Measurements from ENCODE around the gene FSD1. TPM values are rescaled to one million over a fixed set of nuclear protein-coding genes. Genes with fewer than 3 reads are reported as not detected.

The FSD1 gene
- total RNA-seq, 1 donor: 1.1 TPM

DNA sequence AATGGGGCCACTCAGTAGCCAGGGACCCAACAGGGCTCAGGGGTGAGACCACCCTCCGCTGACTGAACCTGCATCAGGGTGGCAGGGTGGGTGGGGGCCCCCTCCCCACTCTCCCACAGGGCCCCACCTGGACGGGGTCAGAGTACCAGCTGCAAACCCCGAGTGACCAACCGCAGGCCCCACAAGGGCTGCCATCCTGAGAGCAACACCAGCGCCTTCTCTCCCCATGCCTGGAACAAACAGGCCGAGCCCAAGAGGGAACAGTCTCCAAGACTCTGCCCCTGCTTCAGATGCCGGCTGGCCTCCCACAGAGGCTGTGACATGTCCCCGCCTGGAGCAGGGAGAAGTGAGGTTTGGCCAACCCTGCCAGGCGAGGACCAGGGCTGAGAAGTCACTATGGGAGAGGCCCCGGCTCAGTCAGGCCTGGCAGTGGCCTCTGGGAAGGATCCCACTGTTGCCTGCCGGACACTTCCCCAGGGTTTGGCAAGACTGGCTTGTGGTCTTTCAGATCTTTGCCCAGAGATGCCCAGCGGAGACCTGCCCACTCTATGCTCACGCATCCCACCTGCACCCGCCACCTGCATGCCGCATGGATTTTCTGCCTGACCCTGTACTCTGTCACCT lies 66.1 kb downstream of the FSD1 start:
- Histone ChIP-seq H3K4me2 (ENCODE audit: insufficient read depth, low read length) (peak overlapping the region; percentile 43), H3K79me2 (ENCODE audit: insufficient read depth, low read length) (peaks cover 93% of the 10 kb centered on the region), H4K20me1 (ENCODE audit: insufficient read depth, low read length) (peaks cover 76% of the 10 kb centered on the region), H3K4me3 (ENCODE audit: insufficient read depth, low read length) (no peak overlapping the region), H3K4me1 (ENCODE audit: insufficient read depth, low read length) (peaks cover 61% of the 10 kb centered on the region), H3K36me3 (ENCODE audit: insufficient read depth, low read length) (peaks cover 12% of the 10 kb centered on the region), H3K27me3 (ENCODE audit: insufficient read depth, low read length) (no peaks in the 10 kb centered on the region), H3K27ac (ENCODE audit: low read depth, low read length) (peak overlapping the region; percentile 56), H3K9me3 (ENCODE audit: low read depth, low read length) (no peaks in the 10 kb centered on the region), H2AFZ (ENCODE audit: low read length) (no peak overlapping the region)
- TF ChIP-seq, protein P1, sequence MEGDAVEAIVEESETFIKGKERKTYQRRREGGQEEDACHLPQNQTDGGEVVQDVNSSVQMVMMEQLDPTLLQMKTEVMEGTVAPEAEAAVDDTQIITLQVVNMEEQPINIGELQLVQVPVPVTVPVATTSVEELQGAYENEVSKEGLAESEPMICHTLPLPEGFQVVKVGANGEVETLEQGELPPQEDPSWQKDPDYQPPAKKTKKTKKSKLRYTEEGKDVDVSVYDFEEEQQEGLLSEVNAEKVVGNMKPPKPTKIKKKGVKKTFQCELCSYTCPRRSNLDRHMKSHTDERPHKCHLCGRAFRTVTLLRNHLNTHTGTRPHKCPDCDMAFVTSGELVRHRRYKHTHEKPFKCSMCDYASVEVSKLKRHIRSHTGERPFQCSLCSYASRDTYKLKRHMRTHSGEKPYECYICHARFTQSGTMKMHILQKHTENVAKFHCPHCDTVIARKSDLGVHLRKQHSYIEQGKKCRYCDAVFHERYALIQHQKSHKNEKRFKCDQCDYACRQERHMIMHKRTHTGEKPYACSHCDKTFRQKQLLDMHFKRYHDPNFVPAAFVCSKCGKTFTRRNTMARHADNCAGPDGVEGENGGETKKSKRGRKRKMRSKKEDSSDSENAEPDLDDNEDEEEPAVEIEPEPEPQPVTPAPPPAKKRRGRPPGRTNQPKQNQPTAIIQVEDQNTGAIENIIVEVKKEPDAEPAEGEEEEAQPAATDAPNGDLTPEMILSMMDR (IDR thresholded peaks at IDR 0.05; ENCODE audit: extremely low read depth, low read depth, low read length): no peak
- DNase-seq (ENCODE audit: insufficient read length, low spot score, missing footprints): peak; percentile 51

DNA sequence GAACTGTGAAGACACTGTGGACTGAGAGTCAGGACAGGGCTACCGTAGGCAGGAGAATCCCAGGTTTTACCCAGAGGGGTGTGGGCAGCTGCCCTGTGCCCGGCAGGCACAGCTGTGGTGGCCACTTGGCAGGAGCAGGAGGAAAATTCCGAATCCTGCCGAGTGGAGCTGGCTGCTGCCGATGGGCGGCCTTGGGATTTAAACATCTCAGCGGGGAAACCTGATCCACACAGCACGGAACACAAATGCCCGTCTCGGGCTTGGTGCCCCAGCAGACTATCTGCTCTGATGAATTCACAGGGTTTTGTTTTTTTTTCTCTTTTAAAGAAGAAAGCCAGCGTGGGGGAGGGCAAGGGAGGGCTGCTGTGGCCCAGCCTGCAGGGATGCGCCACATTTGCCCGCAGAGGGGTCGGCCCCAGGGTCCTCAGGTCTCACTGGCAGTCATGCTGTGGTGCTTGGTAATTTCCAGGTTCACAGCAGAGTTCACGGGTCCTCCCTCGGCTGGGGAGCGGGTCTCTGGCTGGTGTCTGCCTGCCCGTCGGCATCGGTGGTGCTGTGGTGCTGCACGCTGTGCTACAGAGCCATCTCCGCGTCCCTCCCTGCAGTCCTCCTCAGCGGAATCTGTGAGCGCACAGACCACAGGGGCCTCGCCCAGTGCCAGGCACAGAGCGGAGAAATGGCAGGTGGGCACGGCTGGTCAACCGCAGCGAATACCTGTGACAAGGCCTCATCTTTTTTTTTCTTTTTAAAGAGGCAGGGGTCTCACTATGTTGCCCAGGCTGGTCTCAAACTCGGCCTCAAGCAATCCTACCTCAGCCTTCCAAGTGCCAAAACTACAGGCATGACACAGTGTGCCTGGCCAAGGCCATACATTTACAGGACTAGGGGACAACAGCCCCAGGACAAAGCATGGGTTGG lies 67.1 kb downstream of the FSD1 start:
- H3K4me3 ChIP-seq (ENCODE audit: insufficient read depth, low read length): no peak overlapping the region
- no peaks in the 10 kb centered on the region for H3K27me3 ChIP-seq (ENCODE audit: insufficient read depth, low read length)
- peaks cover 71% of the 10 kb centered on the region for H3K4me1 ChIP-seq (ENCODE audit: insufficient read depth, low read length)
- no peak overlapping the region for H3K4me2 ChIP-seq (ENCODE audit: insufficient read depth, low read length)
- H3K9me3 ChIP-seq (ENCODE audit: low read depth, low read length): no peaks in the 10 kb centered on the region
- DNase-seq (ENCODE audit: insufficient read length, low spot score, missing footprints): peak; percentile 86
- peaks cover 80% of the 10 kb centered on the region for H4K20me1 ChIP-seq (ENCODE audit: insufficient read depth, low read length)
- H3K27ac ChIP-seq (ENCODE audit: low read depth, low read length): peak overlapping the region; percentile 90
- TF ChIP-seq, protein P1 (IDR thresholded peaks at IDR 0.05; ENCODE audit: extremely low read depth, low read depth, low read length): no peak
- no peak overlapping the region for H2AFZ ChIP-seq (ENCODE audit: low read length)
- H3K79me2 ChIP-seq (ENCODE audit: insufficient read depth, low read length): peaks cover 93% of the 10 kb centered on the region
- peaks cover 2% of the 10 kb centered on the region for H3K36me3 ChIP-seq (ENCODE audit: insufficient read depth, low read length)

- no peak overlapping the region for H3K4me2 ChIP-seq (ENCODE audit: insufficient read depth, low read length)
Observed at GRCh38 chr19:4372165-4373012, 68.0 kb downstream of the FSD1 start.

More at GRCh38 chr19:4372165-4373012, 68.0 kb downstream of the FSD1 start:
- Histone ChIP-seq H3K4me3 (ENCODE audit: insufficient read depth, low read length) (no peak overlapping the region), H3K4me1 (ENCODE audit: insufficient read depth, low read length) (peaks cover 79% of the 10 kb centered on the region), H3K9me3 (ENCODE audit: low read depth, low read length) (no peaks in the 10 kb centered on the region), H3K27me3 (ENCODE audit: insufficient read depth, low read length) (no peaks in the 10 kb centered on the region), H3K27ac (ENCODE audit: low read depth, low read length) (peak overlapping the region; percentile 90), H4K20me1 (ENCODE audit: insufficient read depth, low read length) (peaks cover 83% of the 10 kb centered on the region), H2AFZ (ENCODE audit: low read length) (no peak overlapping the region), H3K36me3 (ENCODE audit: insufficient read depth, low read length) (peaks cover 2% of the 10 kb centered on the region), H3K79me2 (ENCODE audit: insufficient read depth, low read length) (peaks cover 93% of the 10 kb centered on the region)
- TF ChIP-seq, protein P1 (IDR thresholded peaks at IDR 0.05; ENCODE audit: extremely low read depth, low read depth, low read length): no peak
- peak; percentile 79 for DNase-seq (ENCODE audit: insufficient read length, low spot score, missing footprints)
